Left lung (tissue), 10 donors: ENCODE data around the gene CCDC57. TPM values are rescaled to one million over a fixed set of nuclear protein-coding genes. Genes with fewer than 3 reads are reported as not detected.
A peak's percentile ranks its signal among the peaks of the same experiment; 100 is the strongest.

Source experiments
- ATAC-seq: fragments of 200-7000 bp; cut with Tn5 transposase; one replicate; pipeline ENCODE4 v1.9.1; 2020; ENCODE audit warnings: moderate library complexity
- DNase-seq, 4 donors: peaks; one replicate each; pipeline ENCODE4 v3.0.0-alpha.2; 2013 to 2020
- H3K27ac ChIP-seq, 2 donors: fragments of 200-600 bp; sonication (generic) in 1 of 2; one replicate each; pipeline versions ENCODE4 v1.5.0 to v1.8.0; 2020 to 2021
- H3K27me3 ChIP-seq, 2 donors: fragments of 200-600 bp; sonication (generic) in 1 of 2; one replicate each; pipeline versions ENCODE4 v1.5.0 to v1.8.0; 2020 to 2021
- H3K36me3 ChIP-seq, 2 donors: fragments of 200-600 bp; sonication (generic) in 1 of 2; one replicate each; pipeline versions ENCODE4 v1.5.0 to v1.8.0; 2020 to 2021
- H3K4me1 ChIP-seq, 2 donors: fragments of 200-600 bp; one replicate each; pipeline ENCODE4 v1.8.0; 2021
- H3K4me3 ChIP-seq, 2 donors: fragments of 200-600 bp; sonication (generic) in 1 of 2; one replicate each; pipeline versions ENCODE4 v1.5.0 to v1.8.0; 2020 to 2021; ENCODE audit warnings: mild to moderate bottlenecking in 1 of 2
- H3K9me3 ChIP-seq, 2 donors: fragments of 200-600 bp; sonication (generic) in 1 of 2; one replicate each; pipeline versions ENCODE4 v1.5.0 to v1.8.0; 2020 to 2021
- intact Hi-C, 2 donors: fragments of 100-400 bp; cut with DNase I; formaldehyde crosslinking; loops; one replicate each; pipeline versions ENCODE4 v1.11.2 to v1.14.2; 2022
- polyA plus RNA-seq, 6 donors: library from polyadenylated mRNA; unstranded; fragments of 120-200 nt; gene quantifications; one replicate each; pipeline ENCODE4 v1.2.1, GENCODE V29; 2013; ENCODE audit not compliant: insufficient read length in 6 of 6
- total RNA-seq, 2 donors: library from RNA; stranded (reverse); fragmentation: NEBNext Ultra II Directional; extraction: Animal tissue kit (Norgen Biotek cat#: 25700); gene quantifications; one replicate each; pipeline ENCODE4 v1.2.1, GENCODE V29; 2021
- TF ChIP-seq, protein P1 (sequence below), 2 donors: fragments of 200-600 bp; sonication (generic) in 1 of 2; IDR thresholded peaks; one replicate each; pipeline versions ENCODE4 v1.5.0 to v1.8.0; 2021; ENCODE audit warnings: antibody characterized with exemption in 2 of 2
- donor health status: DM: no; HTN: yes; CAD: no.
- donor health status: DM: no; HTN: no; CAD: no.

Gene CCDC57
- total and polyA plus RNA-seq, 8 donors = 41.7 to 73.4 (median 59.8) TPM

DNA sequence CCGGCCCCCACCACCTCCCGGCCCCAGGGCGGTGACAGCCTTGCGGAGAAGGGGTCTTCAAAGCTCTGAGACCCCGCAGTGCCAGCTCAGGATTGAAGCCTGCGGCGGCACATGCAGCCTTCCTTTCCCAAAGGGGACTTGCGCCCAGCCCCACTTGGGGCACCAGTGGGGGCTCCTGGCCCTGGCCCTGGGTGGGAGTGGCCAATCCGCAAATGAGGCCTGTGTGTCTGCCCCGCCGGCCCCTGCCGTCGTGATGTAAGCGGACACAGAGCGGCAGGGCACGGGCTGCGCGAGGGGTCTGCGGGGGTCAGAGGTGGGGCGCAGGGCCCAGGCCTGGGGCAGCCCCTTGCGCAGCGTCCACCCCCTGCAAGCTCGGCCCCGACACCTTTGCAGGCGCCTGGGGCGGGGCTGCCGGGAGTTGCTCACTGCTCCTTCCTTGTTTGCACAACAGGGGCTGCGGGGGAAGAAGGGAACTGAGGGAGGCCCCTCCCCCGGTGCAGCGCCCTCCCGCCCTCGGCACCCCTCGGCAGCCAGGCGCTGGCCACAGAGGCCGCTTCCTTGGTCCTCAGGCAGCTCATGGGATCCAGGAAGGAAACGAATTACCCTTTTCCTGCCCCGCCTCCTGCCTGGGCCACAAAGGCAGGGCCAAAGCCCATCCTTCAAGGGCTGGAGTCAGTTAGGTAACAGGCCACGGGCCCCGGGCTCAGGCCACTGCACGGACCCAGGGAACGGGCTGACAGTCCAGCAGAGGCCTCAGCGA is 19.1 kb upstream of the CCDC57 start:
- peak; percentile 44 for ATAC-seq
- Histone ChIP-seq H3K27ac (peak overlapping the region; percentile 95 to 100), H3K9me3 (no peaks in the 10 kb centered on the region), H3K4me1 (peaks cover 31 to 96% of the 10 kb centered on the region in 2 donors), H3K4me3 (peak overlapping the region; percentile 71 to 83), H3K27me3 (peaks cover 0 to 6% of the 10 kb centered on the region in 2 donors), H3K36me3 (peaks cover 0 to 25% of the 10 kb centered on the region in 2 donors)
- intact Hi-C loops = loop anchor here in 1 of 2 donors (10.0 kb wide), 1 partner anchor 63 kb away; no protein-coding TSS in a partner anchor
- TF ChIP-seq, protein P1, sequence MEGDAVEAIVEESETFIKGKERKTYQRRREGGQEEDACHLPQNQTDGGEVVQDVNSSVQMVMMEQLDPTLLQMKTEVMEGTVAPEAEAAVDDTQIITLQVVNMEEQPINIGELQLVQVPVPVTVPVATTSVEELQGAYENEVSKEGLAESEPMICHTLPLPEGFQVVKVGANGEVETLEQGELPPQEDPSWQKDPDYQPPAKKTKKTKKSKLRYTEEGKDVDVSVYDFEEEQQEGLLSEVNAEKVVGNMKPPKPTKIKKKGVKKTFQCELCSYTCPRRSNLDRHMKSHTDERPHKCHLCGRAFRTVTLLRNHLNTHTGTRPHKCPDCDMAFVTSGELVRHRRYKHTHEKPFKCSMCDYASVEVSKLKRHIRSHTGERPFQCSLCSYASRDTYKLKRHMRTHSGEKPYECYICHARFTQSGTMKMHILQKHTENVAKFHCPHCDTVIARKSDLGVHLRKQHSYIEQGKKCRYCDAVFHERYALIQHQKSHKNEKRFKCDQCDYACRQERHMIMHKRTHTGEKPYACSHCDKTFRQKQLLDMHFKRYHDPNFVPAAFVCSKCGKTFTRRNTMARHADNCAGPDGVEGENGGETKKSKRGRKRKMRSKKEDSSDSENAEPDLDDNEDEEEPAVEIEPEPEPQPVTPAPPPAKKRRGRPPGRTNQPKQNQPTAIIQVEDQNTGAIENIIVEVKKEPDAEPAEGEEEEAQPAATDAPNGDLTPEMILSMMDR (IDR thresholded peaks at IDR 0.05) = no peak
- peak; percentile 68 to 96 (median 87) for DNase-seq

DNA sequence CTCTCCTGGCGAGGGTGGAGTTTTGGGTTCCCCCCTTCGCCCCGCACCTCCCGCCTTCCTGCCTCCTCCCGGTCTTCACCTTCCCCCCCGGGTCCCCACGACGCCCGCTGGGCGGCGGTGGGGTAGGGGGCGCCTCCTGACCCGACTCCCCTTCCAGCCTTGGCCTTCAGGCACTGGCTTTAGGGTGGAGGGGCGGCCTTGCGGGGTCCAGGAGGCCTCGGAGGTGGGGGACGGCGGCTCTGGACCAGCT is 18.6 kb upstream of the CCDC57 start:
- peaks cover 0 to 20% of the 10 kb centered on the region in 2 donors for H3K36me3 ChIP-seq
- H3K4me3 ChIP-seq = peak overlapping the region; percentile 71 to 83
- TF ChIP-seq, protein P1 (IDR thresholded peaks at IDR 0.05) = no peak
- intact Hi-C loops = loop anchor here in 1 of 2 donors (10.0 kb wide), 1 partner anchor 64 kb away; no protein-coding TSS in a partner anchor
- H3K4me1 ChIP-seq = peaks cover 27 to 96% of the 10 kb centered on the region in 2 donors
- DNase-seq (no peak), ATAC-seq (peak; percentile 1)
- H3K9me3 ChIP-seq = no peaks in the 10 kb centered on the region
- H3K27me3 ChIP-seq = peaks cover 0 to 6% of the 10 kb centered on the region in 2 donors
- H3K27ac ChIP-seq = peak overlapping the region; percentile 95 to 100

- TF ChIP-seq, protein P1 (IDR thresholded peaks at IDR 0.05) = peak; percentile 56 to 86
- H3K4me3 ChIP-seq = peak overlapping the region; percentile 71 to 83
- DNase-seq (peak; percentile 82 to 97 (median 92)), ATAC-seq (peak; percentile 70)
- intact Hi-C loops = loop anchor here in 1 of 2 donors (10.0 kb wide), 1 partner anchor 64 kb away; no protein-coding TSS in a partner anchor
- H3K27me3 ChIP-seq = peaks cover 0 to 6% of the 10 kb centered on the region in 2 donors
- no peaks in the 10 kb centered on the region for H3K9me3 ChIP-seq
- H3K4me1 ChIP-seq = peaks cover 22 to 92% of the 10 kb centered on the region in 2 donors
- H3K36me3 ChIP-seq = peaks cover 0 to 15% of the 10 kb centered on the region in 2 donors
- H3K27ac ChIP-seq = peak overlapping the region; percentile 95 to 100
Measured at GRCh38 chr17:82230609-82231311, 18.1 kb upstream of the CCDC57 start.

GRCh38 chr17:82229698-82230608 is 17.3 kb upstream of the CCDC57 start:
- peak overlapping the region; percentile 71 to 83 for H3K4me3 ChIP-seq
- intact Hi-C loops = loop anchor here in 1 of 2 donors (10.0 kb wide), 1 partner anchor 65 kb away; no protein-coding TSS in a partner anchor
- TF ChIP-seq, protein P1 (IDR thresholded peaks at IDR 0.05) = no peak
- peak overlapping the region; percentile 95 to 100 for H3K27ac ChIP-seq
- peaks cover 0 to 6% of the 10 kb centered on the region in 2 donors for H3K27me3 ChIP-seq
- peaks cover 0 to 10% of the 10 kb centered on the region in 2 donors for H3K36me3 ChIP-seq
- DNase-seq (peak in 1 of 4 donors; percentile 84), ATAC-seq (no peak)
- no peaks in the 10 kb centered on the region for H3K9me3 ChIP-seq
- peaks cover 21 to 84% of the 10 kb centered on the region in 2 donors for H3K4me1 ChIP-seq
